ENCODE results near the gene RCAN1.

RCAN1 gene

DNA sequence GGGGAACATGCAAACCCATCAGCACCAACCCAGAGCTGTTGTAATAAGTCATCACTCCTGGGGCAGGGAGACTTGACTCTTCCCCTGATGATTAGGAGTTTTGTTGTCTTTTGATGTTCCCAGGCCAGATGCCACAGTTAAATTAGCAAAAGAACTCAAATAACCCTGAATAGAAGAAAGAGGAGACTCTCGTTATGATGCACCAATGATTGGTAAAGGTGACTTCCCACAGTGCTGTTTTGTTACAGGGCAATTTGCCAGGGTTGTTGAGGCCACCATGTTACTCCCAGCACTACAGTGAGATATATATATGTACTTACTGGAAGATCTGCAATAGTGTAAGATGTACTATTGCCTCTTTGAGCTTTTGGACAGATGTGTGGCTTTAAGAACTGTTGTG is 24.3 kb upstream of the RCAN1 start:
- no peak for TF ChIP-seq RAD21 (IDR thresholded peaks at IDR 0.05; ENCODE audit: low read depth)
- no peak for TF ChIP-seq NFIC (IDR thresholded peaks at IDR 0.05)
- no peak for TF ChIP-seq YY1 (IDR thresholded peaks at IDR 0.05; ENCODE audit: low read depth)
- no peak for TF ChIP-seq TEAD4 (IDR thresholded peaks at IDR 0.05)
- TF ChIP-seq, protein P1, sequence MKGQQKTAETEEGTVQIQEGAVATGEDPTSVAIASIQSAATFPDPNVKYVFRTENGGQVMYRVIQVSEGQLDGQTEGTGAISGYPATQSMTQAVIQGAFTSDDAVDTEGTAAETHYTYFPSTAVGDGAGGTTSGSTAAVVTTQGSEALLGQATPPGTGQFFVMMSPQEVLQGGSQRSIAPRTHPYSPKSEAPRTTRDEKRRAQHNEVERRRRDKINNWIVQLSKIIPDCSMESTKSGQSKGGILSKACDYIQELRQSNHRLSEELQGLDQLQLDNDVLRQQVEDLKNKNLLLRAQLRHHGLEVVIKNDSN (IDR thresholded peaks at IDR 0.05), result no peak
- no peak for TF ChIP-seq CREB1 (IDR thresholded peaks at IDR 0.05; ENCODE audit: low read depth)
- no peak for TF ChIP-seq TAF1 (IDR thresholded peaks at IDR 0.05; ENCODE audit: low read depth)
- TF ChIP-seq EP300 (IDR thresholded peaks at IDR 0.05; ENCODE audit: borderline replicate concordance), result no peak
- TF ChIP-seq TCF12 (IDR thresholded peaks at IDR 0.05; ENCODE audit: low read depth), result no peak
- TF ChIP-seq FOXM1 (IDR thresholded peaks at IDR 0.05; ENCODE audit: borderline replicate concordance, low read depth), result no peak
- no peak for TF ChIP-seq CEBPB (IDR thresholded peaks at IDR 0.05)
- TF ChIP-seq, protein P2, sequence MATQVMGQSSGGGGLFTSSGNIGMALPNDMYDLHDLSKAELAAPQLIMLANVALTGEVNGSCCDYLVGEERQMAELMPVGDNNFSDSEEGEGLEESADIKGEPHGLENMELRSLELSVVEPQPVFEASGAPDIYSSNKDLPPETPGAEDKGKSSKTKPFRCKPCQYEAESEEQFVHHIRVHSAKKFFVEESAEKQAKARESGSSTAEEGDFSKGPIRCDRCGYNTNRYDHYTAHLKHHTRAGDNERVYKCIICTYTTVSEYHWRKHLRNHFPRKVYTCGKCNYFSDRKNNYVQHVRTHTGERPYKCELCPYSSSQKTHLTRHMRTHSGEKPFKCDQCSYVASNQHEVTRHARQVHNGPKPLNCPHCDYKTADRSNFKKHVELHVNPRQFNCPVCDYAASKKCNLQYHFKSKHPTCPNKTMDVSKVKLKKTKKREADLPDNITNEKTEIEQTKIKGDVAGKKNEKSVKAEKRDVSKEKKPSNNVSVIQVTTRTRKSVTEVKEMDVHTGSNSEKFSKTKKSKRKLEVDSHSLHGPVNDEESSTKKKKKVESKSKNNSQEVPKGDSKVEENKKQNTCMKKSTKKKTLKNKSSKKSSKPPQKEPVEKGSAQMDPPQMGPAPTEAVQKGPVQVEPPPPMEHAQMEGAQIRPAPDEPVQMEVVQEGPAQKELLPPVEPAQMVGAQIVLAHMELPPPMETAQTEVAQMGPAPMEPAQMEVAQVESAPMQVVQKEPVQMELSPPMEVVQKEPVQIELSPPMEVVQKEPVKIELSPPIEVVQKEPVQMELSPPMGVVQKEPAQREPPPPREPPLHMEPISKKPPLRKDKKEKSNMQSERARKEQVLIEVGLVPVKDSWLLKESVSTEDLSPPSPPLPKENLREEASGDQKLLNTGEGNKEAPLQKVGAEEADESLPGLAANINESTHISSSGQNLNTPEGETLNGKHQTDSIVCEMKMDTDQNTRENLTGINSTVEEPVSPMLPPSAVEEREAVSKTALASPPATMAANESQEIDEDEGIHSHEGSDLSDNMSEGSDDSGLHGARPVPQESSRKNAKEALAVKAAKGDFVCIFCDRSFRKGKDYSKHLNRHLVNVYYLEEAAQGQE (IDR thresholded peaks at IDR 0.05; ENCODE audit: low read depth), result no peak

DNA sequence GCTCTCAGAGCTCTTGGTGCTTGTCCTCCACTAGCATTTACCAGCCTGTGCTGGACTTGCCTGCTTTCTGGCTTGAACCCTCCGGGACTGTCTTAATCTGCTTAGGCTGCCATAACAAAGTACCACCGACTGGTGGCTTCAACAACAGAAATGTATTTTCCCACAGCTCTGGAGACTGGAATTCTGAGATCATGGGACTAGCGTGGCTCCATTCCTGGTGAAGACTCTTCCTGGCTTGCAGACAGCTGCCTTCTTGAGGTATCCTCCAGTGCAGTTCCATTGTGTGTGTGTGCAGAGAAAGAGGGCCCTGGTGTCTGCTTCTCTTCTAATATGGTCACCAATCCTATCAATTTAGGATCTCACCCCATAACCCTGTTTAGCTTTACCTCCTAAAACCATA is 22.0 kb upstream of the RCAN1 start:
- TF ChIP-seq EGR1 (IDR thresholded peaks at IDR 0.05), result no peak
- TF ChIP-seq, protein P3, sequence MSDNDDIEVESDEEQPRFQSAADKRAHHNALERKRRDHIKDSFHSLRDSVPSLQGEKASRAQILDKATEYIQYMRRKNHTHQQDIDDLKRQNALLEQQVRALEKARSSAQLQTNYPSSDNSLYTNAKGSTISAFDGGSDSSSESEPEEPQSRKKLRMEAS (IDR thresholded peaks at IDR 0.05), result no peak
- no peak for TF ChIP-seq YY1 (IDR thresholded peaks at IDR 0.05; ENCODE audit: low read depth)
- TF ChIP-seq ZBTB7A (IDR thresholded peaks at IDR 0.05; ENCODE audit: low read depth), result no peak
- TF ChIP-seq, protein P1 (IDR thresholded peaks at IDR 0.05), result no peak
- no peak for TF ChIP-seq CEBPB (IDR thresholded peaks at IDR 0.05)
- TF ChIP-seq TEAD4 (IDR thresholded peaks at IDR 0.05), result no peak
- TF ChIP-seq TCF12 (IDR thresholded peaks at IDR 0.05; ENCODE audit: low read depth), result no peak
- no peak for TF ChIP-seq RAD21 (IDR thresholded peaks at IDR 0.05; ENCODE audit: low read depth)
- TF ChIP-seq, protein P2 (IDR thresholded peaks at IDR 0.05; ENCODE audit: low read depth), result no peak
- no peak for TF ChIP-seq FOXM1 (IDR thresholded peaks at IDR 0.05; ENCODE audit: borderline replicate concordance, low read depth)
- no peak for TF ChIP-seq NFIC (IDR thresholded peaks at IDR 0.05)

DNA sequence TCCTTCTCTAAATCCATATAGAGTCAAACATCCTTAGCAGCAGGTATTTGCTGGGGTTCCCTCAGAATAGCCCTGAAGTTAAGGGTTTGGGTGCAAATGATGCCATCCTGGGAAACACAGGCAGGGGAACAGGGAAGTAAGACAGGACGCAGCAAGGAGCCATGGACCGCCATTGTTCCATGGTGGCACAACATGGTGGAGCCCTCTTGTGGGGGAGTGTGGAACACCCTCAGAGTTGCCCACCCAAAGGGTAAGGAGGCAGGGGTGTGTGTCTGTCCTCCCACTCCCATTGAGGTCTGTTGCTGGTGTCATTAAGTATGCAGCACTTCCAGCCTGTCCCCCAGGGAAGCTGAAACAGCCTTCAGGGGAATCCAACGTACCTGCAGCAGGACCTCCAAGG is 20.4 kb upstream of the RCAN1 start:
- TF ChIP-seq RAD21 (IDR thresholded peaks at IDR 0.05; ENCODE audit: low read depth) (0 out of 2 replicates have a peak, but pooled peaks have one; percentile 25), FOXM1 (IDR thresholded peaks at IDR 0.05; ENCODE audit: borderline replicate concordance, low read depth) (no peak), YY1 (IDR thresholded peaks at IDR 0.05; ENCODE audit: low read depth) (no peak)

DNA sequence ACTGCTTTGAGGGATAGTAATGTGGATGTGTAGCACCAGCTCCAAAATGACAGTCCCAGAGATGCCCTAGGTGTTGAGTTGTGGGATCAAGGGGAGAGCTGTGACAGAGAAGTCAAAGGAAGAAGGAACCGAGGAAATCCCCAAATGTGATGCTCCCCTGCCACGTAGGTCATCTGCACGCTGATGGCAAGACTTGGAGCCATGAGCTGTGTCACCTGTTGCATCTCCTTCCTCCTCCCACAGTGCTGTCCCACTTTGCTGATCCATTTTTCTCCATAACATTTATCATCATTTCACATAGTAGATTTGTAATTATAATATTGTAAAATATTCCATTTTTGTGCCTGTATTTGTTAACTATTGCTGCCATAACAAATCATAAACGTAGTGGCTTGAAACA is 17.6 kb upstream of the RCAN1 start:
- TF ChIP-seq NFIC (IDR thresholded peaks at IDR 0.05), result no peak
- TF ChIP-seq TAF1 (IDR thresholded peaks at IDR 0.05; ENCODE audit: low read depth), result no peak
- TF ChIP-seq CREB1 (IDR thresholded peaks at IDR 0.05; ENCODE audit: low read depth), result no peak
- TF ChIP-seq, protein P2 (IDR thresholded peaks at IDR 0.05; ENCODE audit: low read depth), result no peak
- TF ChIP-seq YY1 (IDR thresholded peaks at IDR 0.05; ENCODE audit: low read depth), result no peak
- TF ChIP-seq RAD21 (IDR thresholded peaks at IDR 0.05; ENCODE audit: low read depth), result no peak
- TF ChIP-seq, protein P3 (IDR thresholded peaks at IDR 0.05), result no peak
- no peak for TF ChIP-seq TEAD4 (IDR thresholded peaks at IDR 0.05)

DNA sequence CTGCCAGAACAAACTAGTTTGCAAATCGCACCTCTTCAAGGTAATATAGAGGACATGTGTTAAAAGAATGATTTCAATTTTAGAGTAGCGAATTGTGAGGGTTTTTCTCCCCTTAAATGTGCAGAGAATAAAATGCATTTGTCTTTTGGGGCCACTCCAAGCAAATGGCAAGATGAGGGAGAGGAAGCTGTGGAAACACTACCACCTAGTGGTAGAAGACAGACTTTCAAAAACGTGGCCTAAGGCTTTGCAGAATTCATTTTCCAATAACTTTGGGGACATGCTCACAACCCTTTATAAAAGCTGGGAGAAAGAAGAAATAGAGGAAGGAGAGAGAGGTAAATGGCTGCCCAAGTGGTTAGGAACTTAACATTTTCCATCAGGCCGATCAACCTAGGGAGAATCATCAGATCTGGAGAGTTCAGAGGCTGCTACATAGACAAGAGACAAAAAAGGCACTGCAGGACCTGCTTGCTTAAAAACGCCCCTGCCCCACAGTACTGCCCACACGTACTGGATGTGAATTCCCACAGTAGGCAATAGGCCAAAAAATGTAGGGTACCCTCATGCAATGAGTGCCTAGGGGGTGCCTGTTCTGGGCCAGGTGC is 15.7 kb upstream of the RCAN1 start:
- TF ChIP-seq RAD21 (IDR thresholded peaks at IDR 0.05; ENCODE audit: low read depth), result peak; percentile 92
- TF ChIP-seq TAF1 (IDR thresholded peaks at IDR 0.05; ENCODE audit: low read depth), result no peak

All from Ishikawa (cell line).